ENCODE data around the gene ADGRV1. TPM values are rescaled to one million over a fixed set of nuclear protein-coding genes. Genes with fewer than 3 reads are reported as not detected.

Gene ADGRV1
- total RNA-seq, 4 donors from 2014 or later = 0.08 to 0.87 (median 0.41) TPM

DNA sequence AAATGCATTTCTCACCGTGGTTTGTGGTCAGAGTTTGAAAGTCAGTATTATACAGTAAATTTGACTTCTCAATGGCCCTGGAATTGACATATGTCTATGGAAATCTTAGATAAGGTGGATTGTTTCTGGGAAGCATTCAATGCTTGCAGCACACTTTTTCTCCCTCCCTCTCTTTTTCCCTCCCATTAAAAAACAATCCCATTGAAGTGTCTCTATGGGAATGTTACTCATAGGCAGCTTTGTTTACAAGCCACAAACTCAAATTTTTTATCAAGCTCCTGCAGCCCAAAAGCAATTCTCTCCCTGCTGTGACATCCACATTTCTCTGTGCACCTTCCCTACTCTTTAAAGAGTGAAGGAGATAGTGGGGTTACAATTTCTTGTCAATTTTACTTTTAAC is 532.4 kb downstream of the ADGRV1 start:
- H3K36me3 ChIP-seq = no peaks in the 10 kb centered on the region
- TF ChIP-seq POLR2AphosphoS5 (IDR thresholded peaks at IDR 0.05) (no peak), POLR2A (IDR thresholded peaks at IDR 0.05) (no peak), EP300 (IDR thresholded peaks at IDR 0.05) (no peak)
- TF ChIP-seq, protein P1, sequence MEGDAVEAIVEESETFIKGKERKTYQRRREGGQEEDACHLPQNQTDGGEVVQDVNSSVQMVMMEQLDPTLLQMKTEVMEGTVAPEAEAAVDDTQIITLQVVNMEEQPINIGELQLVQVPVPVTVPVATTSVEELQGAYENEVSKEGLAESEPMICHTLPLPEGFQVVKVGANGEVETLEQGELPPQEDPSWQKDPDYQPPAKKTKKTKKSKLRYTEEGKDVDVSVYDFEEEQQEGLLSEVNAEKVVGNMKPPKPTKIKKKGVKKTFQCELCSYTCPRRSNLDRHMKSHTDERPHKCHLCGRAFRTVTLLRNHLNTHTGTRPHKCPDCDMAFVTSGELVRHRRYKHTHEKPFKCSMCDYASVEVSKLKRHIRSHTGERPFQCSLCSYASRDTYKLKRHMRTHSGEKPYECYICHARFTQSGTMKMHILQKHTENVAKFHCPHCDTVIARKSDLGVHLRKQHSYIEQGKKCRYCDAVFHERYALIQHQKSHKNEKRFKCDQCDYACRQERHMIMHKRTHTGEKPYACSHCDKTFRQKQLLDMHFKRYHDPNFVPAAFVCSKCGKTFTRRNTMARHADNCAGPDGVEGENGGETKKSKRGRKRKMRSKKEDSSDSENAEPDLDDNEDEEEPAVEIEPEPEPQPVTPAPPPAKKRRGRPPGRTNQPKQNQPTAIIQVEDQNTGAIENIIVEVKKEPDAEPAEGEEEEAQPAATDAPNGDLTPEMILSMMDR (IDR thresholded peaks at IDR 0.05) = no peak
- H3K27ac ChIP-seq = no peak overlapping the region
- H3K9me3 ChIP-seq = no peaks in the 10 kb centered on the region
- no peak for ATAC-seq
- no peaks in the 10 kb centered on the region for H3K27me3 ChIP-seq
- H3K4me1 ChIP-seq = peaks cover 0 to 4% (median 2%) of the 10 kb centered on the region in 3 donors
- H3K4me3 ChIP-seq = no peak overlapping the region
- WGBS, 2 donors (ENCODE audit: low coverage in 1 of 2) = 61 to 67% methylated on average over 1 of the region's 1 CpG

GRCh38 chr5:91091471-91092234 is 533.1 kb downstream of the ADGRV1 start:
- Histone ChIP-seq H3K27ac (no peak overlapping the region), H3K9me3 (no peaks in the 10 kb centered on the region), H3K36me3 (no peaks in the 10 kb centered on the region), H3K4me1 (peaks cover 0 to 10% (median 3%) of the 10 kb centered on the region in 3 donors), H3K27me3 (no peaks in the 10 kb centered on the region), H3K4me3 (no peak overlapping the region)
- no peak for ATAC-seq
- 82 to 90% methylated on average over 3 to 4 of the region's 4 CpGs for WGBS, 2 donors (ENCODE audit: low coverage in 1 of 2)
- TF ChIP-seq POLR2A (IDR thresholded peaks at IDR 0.05) = no peak
- no peak for TF ChIP-seq POLR2AphosphoS5 (IDR thresholded peaks at IDR 0.05)
- no peak for TF ChIP-seq EP300 (IDR thresholded peaks at IDR 0.05)
- TF ChIP-seq, protein P1 (IDR thresholded peaks at IDR 0.05) = no peak

DNA sequence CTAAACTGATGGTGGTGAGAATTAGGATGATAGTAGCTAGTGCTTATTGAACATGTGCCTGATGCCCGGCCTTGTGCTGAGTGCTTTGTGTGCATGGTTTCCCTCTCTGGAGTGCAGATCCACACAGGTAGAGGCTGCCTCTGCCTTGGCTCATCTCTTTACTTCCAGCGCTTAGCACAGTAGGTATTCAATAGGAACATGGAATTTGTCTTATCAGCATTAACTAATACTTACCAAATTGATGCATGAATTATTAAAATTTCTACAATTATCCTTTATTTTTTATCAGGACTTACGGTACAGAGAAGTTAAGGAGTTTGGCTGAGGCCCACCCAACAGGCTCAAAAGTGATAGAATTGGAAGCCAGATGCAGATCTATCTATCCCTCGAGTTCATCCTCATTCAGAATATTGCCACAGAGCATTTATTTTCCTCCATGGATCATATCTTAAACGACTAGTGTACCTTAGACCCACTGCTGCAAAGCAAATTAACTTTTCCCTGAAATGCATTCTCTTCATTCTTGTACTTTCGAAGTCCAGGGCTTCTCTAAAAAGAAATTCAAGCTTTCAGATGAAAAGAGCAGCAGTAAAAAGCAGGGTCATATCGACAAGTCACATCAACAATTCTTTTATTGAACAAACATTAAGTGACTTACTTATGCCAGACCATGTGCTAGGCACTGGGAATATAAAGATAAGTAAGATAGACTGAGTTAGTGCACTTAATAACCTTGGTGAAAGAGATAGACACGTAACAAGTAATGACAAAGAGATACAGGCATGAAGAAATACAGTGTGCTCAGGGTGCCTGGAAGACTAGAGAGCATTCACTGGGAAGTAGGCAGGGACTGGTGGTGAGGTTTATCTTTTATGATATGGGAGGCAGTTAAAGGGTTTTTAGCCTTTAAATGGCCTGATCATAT is 534.5 kb downstream of the ADGRV1 start:
- Histone ChIP-seq H3K27ac (no peak overlapping the region), H3K27me3 (no peaks in the 10 kb centered on the region), H3K36me3 (no peaks in the 10 kb centered on the region), H3K4me1 (peaks cover 3 to 19% (median 3%) of the 10 kb centered on the region in 3 donors), H3K9me3 (no peaks in the 10 kb centered on the region), H3K4me3 (no peak overlapping the region)
- ATAC-seq = no peak
- 79 to 89% methylated on average over 8 of the region's 8 CpGs for WGBS, 2 donors (ENCODE audit: low coverage in 1 of 2)
- TF ChIP-seq POLR2A (IDR thresholded peaks at IDR 0.05) (no peak), EP300 (IDR thresholded peaks at IDR 0.05) (no peak), POLR2AphosphoS5 (IDR thresholded peaks at IDR 0.05) (no peak)
- TF ChIP-seq, protein P1 (IDR thresholded peaks at IDR 0.05) = no peak

GRCh38 chr5:91095313-91095712 is 536.7 kb downstream of the ADGRV1 start:
- Histone ChIP-seq H3K9me3 (no peaks in the 10 kb centered on the region), H3K27ac (no peak overlapping the region), H3K4me3 (no peak overlapping the region), H3K27me3 (no peaks in the 10 kb centered on the region), H3K4me1 (peaks cover 3 to 31% (median 7%) of the 10 kb centered on the region in 3 donors), H3K36me3 (no peaks in the 10 kb centered on the region)
- TF ChIP-seq, protein P1 (IDR thresholded peaks at IDR 0.05) = no peak
- TF ChIP-seq POLR2A (IDR thresholded peaks at IDR 0.05) = no peak
- 82 to 100% methylated on average over 1 to 2 of the region's 3 CpGs for WGBS, 2 donors (ENCODE audit: low coverage in 1 of 2)
- ATAC-seq = no peak
